IMR-90 (cell line): Measurements from ENCODE around the gene AJAP1. TPM values are rescaled to one million over a fixed set of nuclear protein-coding genes. Genes with fewer than 3 reads are reported as not detected.

Experiments used
- ATAC-seq: fragments of 200-7000 bp; cut with Tn5 transposase; 2 replicates; pipeline ENCODE4 v1.9.1; 2020; ENCODE audit warnings: low read depth, mild to moderate bottlenecking, moderate library complexity
- BruUV-seq: library from RNA; stranded (reverse); fragments of 400-500 nt; replicated peaks from 2 replicates; lab custom pipeline; 2021; lab: Mats Ljungman, UMichigan
- CTCF ChIA-PET: fragments of 300-600 bp; formaldehyde crosslinking; extraction: SDS; loops from one replicate; lab custom pipeline; 2021; ENCODE audit warnings: antibody characterized with exemption; lab: Yijun Ruan, JAX
- POLR2A ChIA-PET: fragments of 300-600 bp; sonication (Branson Sonifier 250); formaldehyde crosslinking; loops from one replicate; lab custom pipeline; 2022; ENCODE audit warnings: antibody characterized with exemption; ENCODE audit not compliant: unreplicated experiment; lab: Charles Lee
- DNase-seq: peaks from one replicate; pipeline ENCODE4 v3.0.0; 2013
- H2AFZ ChIP-seq: replicated peaks from 2 replicates; pipeline ENCODE3; 2013; ENCODE audit warnings: low read length, mild to moderate bottlenecking; ENCODE audit not compliant: poor library complexity
- H2AK5ac ChIP-seq: 2 replicates; pipeline ENCODE4 v1.6.1; 2013; ENCODE audit warnings: low read depth, low read length, inconsistent platforms
- H2AK9ac ChIP-seq: replicated peaks from 2 replicates; pipeline ENCODE3; 2013; ENCODE audit warnings: mild to moderate bottlenecking, low read depth, low read length, moderate library complexity; ENCODE audit not compliant: poor library complexity
- H2BK120ac ChIP-seq: 2 replicates; pipeline ENCODE4 v1.6.1; 2013; ENCODE audit warnings: low read depth, low read length, inconsistent platforms
- H2BK15ac ChIP-seq: 3 replicates; pipeline ENCODE4 v1.6.1; 2013; ENCODE audit warnings: low read depth, low read length, inconsistent platforms
- H2BK20ac ChIP-seq: 2 replicates; pipeline ENCODE4 v1.6.1; 2013; ENCODE audit warnings: low read depth, mild to moderate bottlenecking, inconsistent platforms, low read length, moderate library complexity
- H2BK5ac ChIP-seq: 2 replicates; pipeline ENCODE4 v1.6.1; 2013; ENCODE audit warnings: mild to moderate bottlenecking, low read depth, low read length, inconsistent platforms; ENCODE audit not compliant: poor library complexity, severe bottlenecking
- H3K14ac ChIP-seq: replicated peaks from 2 replicates; pipeline ENCODE4 v1.6.1; 2013; ENCODE audit warnings: low read depth, low read length, inconsistent platforms
- H3K18ac ChIP-seq: 2 replicates; pipeline ENCODE4 v1.6.1; 2013; ENCODE audit warnings: low read depth, low read length, control low read depth
- H3K23ac ChIP-seq: 2 replicates; pipeline ENCODE4 v1.6.1; 2013; ENCODE audit warnings: low read depth, low read length, inconsistent platforms
- H3K27ac ChIP-seq: 2 replicates; pipeline ENCODE4 v1.5.1; 2013; ENCODE audit warnings: mild to moderate bottlenecking, control low read depth, low read length; ENCODE audit not compliant: insufficient read depth
- H3K27me3 ChIP-seq: 2 replicates; pipeline ENCODE4 v1.6.1; 2013; ENCODE audit warnings: low read length; ENCODE audit not compliant: control insufficient read depth, insufficient read depth
- H3K36me3 ChIP-seq: 2 replicates; pipeline ENCODE4 v1.6.1; 2013; ENCODE audit warnings: low read length, mixed read lengths; ENCODE audit not compliant: control insufficient read depth, insufficient read depth
- H3K4ac ChIP-seq: 2 replicates; pipeline ENCODE4 v1.6.1; 2013; ENCODE audit warnings: low read depth, low read length, inconsistent platforms
- H3K4me1 ChIP-seq: 2 replicates; pipeline ENCODE4 v1.6.1; 2013; ENCODE audit warnings: low read length, mixed read lengths; ENCODE audit not compliant: control insufficient read depth, insufficient read depth
- H3K4me2 ChIP-seq: 2 replicates; pipeline ENCODE4 v1.6.1; 2013; ENCODE audit warnings: low read depth, mild to moderate bottlenecking, control low read depth, low read length, moderate library complexity
- H3K4me3 ChIP-seq: 2 replicates; pipeline ENCODE4 v1.5.1; 2013; ENCODE audit warnings: low read depth, mild to moderate bottlenecking, control low read depth, low read length, moderate library complexity; ENCODE audit not compliant: insufficient read depth
- H3K56ac ChIP-seq: 2 replicates; pipeline ENCODE4 v1.6.1; 2013; ENCODE audit warnings: low read length, inconsistent platforms; ENCODE audit not compliant: insufficient read depth; ENCODE audit errors: extremely low read depth
- H3K79me1 ChIP-seq, 2 experiments: 2 replicates each; pipeline ENCODE4 v1.6.1; 2013; ENCODE audit warnings: low read length in 2 of 2, inconsistent platforms in 1 of 2, low read depth in 1 of 2
- H3K9ac ChIP-seq: 2 replicates; pipeline ENCODE4 v1.6.1; 2013; ENCODE audit warnings: low read depth, low read length, control low read depth
- H3K9me1 ChIP-seq: 2 replicates; pipeline ENCODE4 v1.6.1; 2013; ENCODE audit warnings: low read length, inconsistent platforms; ENCODE audit not compliant: insufficient read depth
- H3K9me3 ChIP-seq: 2 replicates; pipeline ENCODE4 v1.6.1; 2013; ENCODE audit warnings: low read length; ENCODE audit not compliant: control insufficient read depth, insufficient read depth
- H4K20me1 ChIP-seq: 2 replicates; pipeline ENCODE4 v1.6.1; 2013; ENCODE audit warnings: low read length, inconsistent platforms; ENCODE audit not compliant: insufficient read depth
- H4K5ac ChIP-seq: 2 replicates; pipeline ENCODE4 v1.6.1; 2013; ENCODE audit warnings: mild to moderate bottlenecking, low read depth, low read length, control low read depth
- H4K8ac ChIP-seq, 2 experiments: 2 replicates each; pipeline ENCODE4 v1.6.1; 2013; ENCODE audit warnings: low read depth in 2 of 2, low read length in 2 of 2, control low read depth in 1 of 2, inconsistent platforms in 1 of 2
- H4K91ac ChIP-seq: 2 replicates; pipeline ENCODE4 v1.6.1; 2013; ENCODE audit warnings: low read depth, low read length, inconsistent platforms; ENCODE audit not compliant: insufficient read depth
- CEBPB ChIP-seq: IDR thresholded peaks from 2 replicates; pipeline ENCODE4 v1.6.1; 2012; ENCODE audit warnings: low read depth, low read length, improper control_type of control experiment
- CHD1 ChIP-seq: IDR thresholded peaks from 2 replicates; pipeline ENCODE4 v1.6.1; 2012; ENCODE audit warnings: low read depth, low read length, improper control_type of control experiment
- CTCF ChIP-seq: conservative IDR thresholded peaks from 2 replicates; pipeline ENCODE4 v1.5.1; 2012; ENCODE audit warnings: mild to moderate bottlenecking, low read depth, low read length, improper control_type of control experiment
- NFE2L2 ChIP-seq: fragments of 150-350 bp; IDR thresholded peaks from 2 replicates; pipeline ENCODE4 v1.6.1; 2016; ENCODE audit warnings: low read depth, mild to moderate bottlenecking, low read length
- RCOR1 ChIP-seq: IDR thresholded peaks from 2 replicates; pipeline ENCODE4 v1.6.1; 2012; ENCODE audit warnings: mild to moderate bottlenecking, low read length, improper control_type of control experiment; ENCODE audit not compliant: insufficient replicate concordance
- RFX5 ChIP-seq: IDR thresholded peaks from 2 replicates; pipeline ENCODE4 v1.8.0; 2012; ENCODE audit warnings: low read depth, mild to moderate bottlenecking, low read length, moderate library complexity
- SMC3 ChIP-seq: fragments of 150-350 bp; IDR thresholded peaks from 2 replicates; pipeline ENCODE4 v1.6.1; 2016; ENCODE audit warnings: low read depth, mild to moderate bottlenecking, antibody characterized with exemption, low read length, moderate library complexity
- USF2 ChIP-seq: fragments of 150-350 bp; IDR thresholded peaks from 2 replicates; pipeline ENCODE4 v1.6.1; 2017; ENCODE audit warnings: mild to moderate bottlenecking, antibody characterized with exemption, low read length, low read depth
- WGBS, 2 experiments: methylation state at CpG; one replicate each; pipeline versions ENCODE4 v1.1.5 to v1.1.7; 2013; ENCODE audit warnings: missing lambda C conversion rate in 2 of 2; ENCODE audit not compliant: insufficient read length in 1 of 2; ENCODE audit errors: extremely low coverage in 2 of 2; 5-methylcytosine and 5-hydroxymethylcytosine counted together
- dilution Hi-C: fragments of 300-500 bp; cut with HindIII; formaldehyde crosslinking; loops from one replicate; pipeline ENCODE4 v1.14.3; 2018; ENCODE audit warnings: low sequenced_read_pairs; ENCODE audit not compliant: unreplicated experiment
- in situ Hi-C: fragments of 300-500 bp; cut with MboI; formaldehyde crosslinking; loops from 3 replicates; pipeline ENCODE4 v1.14.3; 2019; ENCODE audit warnings: low sequenced_read_pairs, inconsistent platforms, mixed read lengths
- intact Hi-C: fragments of 100-400 bp; cut with micrococcal nuclease; formaldehyde crosslinking; loops from 2 replicates; pipeline ENCODE4 v1.10.0; 2022
- polyA plus RNA-seq, 3 experiments: library from polyadenylated mRNA; depleted of rRNA; stranded (reverse); fragments of >200 nt; gene quantifications; 2 replicates each; pipeline ENCODE4 v1.2.3, GENCODE V29; 2012; ENCODE audit warnings: low replicate concordance in 1 of 3
- total RNA-seq: library from RNA; depleted of rRNA; stranded (reverse); fragments of >200 nt; gene quantifications from 2 replicates; pipeline ENCODE4 v1.2.3, GENCODE V29; 2012
- TF ChIP-seq, protein P1 (sequence below): fragments of 150-350 bp; IDR thresholded peaks from 2 replicates; pipeline ENCODE4 v1.6.1; 2016; ENCODE audit warnings: low read depth, mild to moderate bottlenecking, low read length, moderate library complexity, borderline replicate concordance

Gene AJAP1
- total and polyA plus RNA-seq, 2 of the 4 experiments (the other 2 are of a cell fraction) = under 0.01 to 0.02 TPM

DNA sequence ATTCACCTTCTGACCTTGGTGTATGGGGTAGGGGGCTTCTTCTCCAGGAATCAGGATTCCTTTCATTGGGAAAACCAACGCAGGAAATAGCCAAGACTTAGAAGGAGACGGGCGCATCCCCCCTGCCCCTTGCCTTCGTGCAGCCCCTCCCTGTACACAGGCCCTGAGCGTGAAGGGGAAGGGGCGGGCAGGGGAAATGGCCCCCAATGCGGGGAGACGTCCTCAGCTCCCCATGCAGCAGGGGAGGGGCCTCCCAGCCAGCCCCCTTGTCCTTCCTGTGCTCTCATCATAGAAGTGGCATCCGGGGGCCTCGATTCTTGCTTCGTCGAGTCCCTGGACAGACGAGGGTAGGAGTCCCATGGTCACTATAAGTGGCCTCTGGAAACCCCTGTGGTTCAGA is 116.9 kb downstream of the AJAP1 start:
- H3K79me1 ChIP-seq = no peaks in the 10 kb centered on the region
- in situ Hi-C loops = no loop called here
- no peak for TF ChIP-seq RFX5
- TF ChIP-seq SMC3 = no peak
- no peak for TF ChIP-seq CEBPB
- no peak for TF ChIP-seq CHD1
- no peak for TF ChIP-seq CTCF
- TF ChIP-seq USF2 = no peak
- TF ChIP-seq RCOR1 = no peak
- TF ChIP-seq, protein P1, sequence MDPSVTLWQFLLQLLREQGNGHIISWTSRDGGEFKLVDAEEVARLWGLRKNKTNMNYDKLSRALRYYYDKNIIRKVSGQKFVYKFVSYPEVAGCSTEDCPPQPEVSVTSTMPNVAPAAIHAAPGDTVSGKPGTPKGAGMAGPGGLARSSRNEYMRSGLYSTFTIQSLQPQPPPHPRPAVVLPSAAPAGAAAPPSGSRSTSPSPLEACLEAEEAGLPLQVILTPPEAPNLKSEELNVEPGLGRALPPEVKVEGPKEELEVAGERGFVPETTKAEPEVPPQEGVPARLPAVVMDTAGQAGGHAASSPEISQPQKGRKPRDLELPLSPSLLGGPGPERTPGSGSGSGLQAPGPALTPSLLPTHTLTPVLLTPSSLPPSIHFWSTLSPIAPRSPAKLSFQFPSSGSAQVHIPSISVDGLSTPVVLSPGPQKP = no peak
- no peak for TF ChIP-seq NFE2L2

More for the DNA sequence above, 116.9 kb downstream of the AJAP1 start:
- DNase-seq = no peak
- Histone ChIP-seq H3K9me1 (no peaks in the 10 kb centered on the region), H3K23ac (no peak overlapping the region), H3K4ac (no peak overlapping the region), H4K5ac (no peak overlapping the region), H4K8ac (no peak overlapping the region), H3K36me3 (no peaks in the 10 kb centered on the region), H2AK5ac (no peak overlapping the region), H3K4me2 (no peak overlapping the region), H3K14ac (no peak overlapping the region), H2BK120ac (no peak overlapping the region), H3K27me3 (no peaks in the 10 kb centered on the region), H2AK9ac (no peak overlapping the region), H2AFZ (no peak overlapping the region), H3K4me1 (no peaks in the 10 kb centered on the region), H3K56ac (no peak overlapping the region), H3K4me3 (no peak overlapping the region), H2BK15ac (no peak overlapping the region), H2BK20ac (no peak overlapping the region), H3K27ac (no peak overlapping the region), H4K20me1 (no peaks in the 10 kb centered on the region), H3K9me3 (peaks cover 57% of the 10 kb centered on the region), H3K9ac (no peak overlapping the region), H4K91ac (no peak overlapping the region), H2BK5ac (no peak overlapping the region), H3K18ac (no peak overlapping the region)
- ATAC-seq = no peak
- no CpG with 5 or more reads among the region's 13 CpGs for WGBS, 2 experiments
- ChIA-PET CTCF (no interaction called here), POLR2A (no interaction called here)
- dilution Hi-C loops = no loop called here
- BruUV-seq = no TSS peak
- intact Hi-C loops = no loop called here
